HEK293T (cell line): ENCODE results near the gene INPP4B.

Source experiments
- BHLHE40 ChIP-seq: fragments of 450-650 bp; IDR thresholded peaks from 2 replicates; pipeline ENCODE4 v1.6.1; 2016; ENCODE audit warnings: mild to moderate bottlenecking, moderate library complexity, borderline replicate concordance
- FOXK2 ChIP-seq: fragments of 450-650 bp; IDR thresholded peaks from 2 replicates; pipeline ENCODE4 v1.6.1; 2016; ENCODE audit warnings: mild to moderate bottlenecking
- NFRKB ChIP-seq: fragments of 450-650 bp; IDR thresholded peaks from 2 replicates; pipeline ENCODE4 v1.6.1; 2016; ENCODE audit warnings: mild to moderate bottlenecking, moderate library complexity
- SUZ12 ChIP-seq: fragments of 450-650 bp; IDR thresholded peaks from 2 replicates; pipeline ENCODE4 v1.6.1; 2016; ENCODE audit warnings: mild to moderate bottlenecking

- no peak for TF ChIP-seq BHLHE40
- TF ChIP-seq FOXK2: no peak
- no peak for TF ChIP-seq NFRKB
- no peak for TF ChIP-seq SUZ12
Observed at GRCh38 chr4:142316913-142317312, 529.2 kb downstream of the INPP4B start.
